ENCODE data around the gene FASN.
"Not testable (repeated sequence)": the region's sequence is repeated elsewhere in the genome, so short reads cannot be mapped to it uniquely, and the experiment has no call there.

FASN gene

DNA sequence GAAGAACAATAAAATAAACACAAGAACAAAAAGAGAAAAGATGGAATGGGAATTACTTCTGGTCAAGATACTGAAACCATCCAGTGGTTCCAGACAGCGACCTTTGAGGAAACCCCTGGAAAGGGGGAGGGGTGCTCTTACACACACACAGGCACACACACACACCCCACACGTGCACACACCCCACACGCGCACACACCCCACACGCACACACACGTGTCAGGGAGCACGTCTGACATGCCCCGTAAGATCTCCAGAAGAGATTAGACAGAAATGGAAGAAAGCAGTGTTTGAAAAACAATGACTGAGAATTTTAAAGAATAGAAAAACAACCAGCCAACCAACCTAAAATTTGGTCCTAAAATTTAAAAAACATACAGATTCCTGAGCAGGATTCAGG lies 45.3 kb upstream of the FASN start:
- WGBS: 87% methylated on average over 3 of the region's 8 CpGs
- no peak overlapping the region for H2AFZ ChIP-seq (ENCODE audit: low read depth, low read length)

DNA sequence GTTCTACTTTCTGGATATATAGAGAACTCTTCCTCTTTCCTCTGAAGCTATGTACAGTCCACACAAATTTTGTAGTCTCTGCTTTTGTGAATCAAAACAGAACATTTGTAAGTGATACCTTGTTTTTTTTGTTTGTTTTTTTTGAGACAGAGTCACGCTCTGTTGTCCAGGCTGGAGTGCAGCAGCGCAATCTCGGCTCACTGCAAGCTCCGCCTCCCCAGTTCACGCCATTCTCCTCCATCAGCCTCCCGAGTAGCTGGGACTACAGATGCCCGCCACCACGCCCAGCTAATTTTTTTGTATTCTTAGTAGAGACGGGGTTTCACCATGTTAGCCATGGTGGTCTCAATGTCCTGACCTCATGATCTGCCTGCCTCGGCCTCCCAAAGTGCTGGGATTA lies 41.9 kb upstream of the FASN start:
- not testable (repeated sequence) for H2BK120ac ChIP-seq (ENCODE audit: low read depth, low read length); H2BK5ac ChIP-seq (ENCODE audit: low read depth, low read length, poor library complexity, severe bottlenecking); H3K14ac ChIP-seq (ENCODE audit: low read length in 2 of 2); H3K27ac ChIP-seq (ENCODE audit: low read length, poor library complexity, severe bottlenecking); H3K4me3 ChIP-seq (ENCODE audit: insufficient read depth in 1 of 2, low read depth in 1 of 2, low read length in 2 of 2); H3K9ac ChIP-seq (ENCODE audit: low read length); H3K4me1 ChIP-seq (ENCODE audit: control insufficient read depth, insufficient read depth, low read depth, low read length); H4K8ac ChIP-seq (ENCODE audit: low read length); H3K23ac ChIP-seq (ENCODE audit: low read length in 2 of 2); H2BK12ac ChIP-seq (ENCODE audit: low read length in 2 of 2); H3K4me2 ChIP-seq (ENCODE audit: low read length, poor library complexity, severe bottlenecking); H2BK15ac ChIP-seq (ENCODE audit: low read depth, poor library complexity, severe bottlenecking); H3K27me3 ChIP-seq (ENCODE audit: control insufficient read depth in 1 of 2, insufficient read depth in 1 of 2, low read length in 2 of 2); H3K18ac ChIP-seq (ENCODE audit: low read depth in 1 of 2, low read length in 2 of 2); H2AK5ac ChIP-seq (ENCODE audit: low read length, severe bottlenecking); H3K36me3 ChIP-seq (ENCODE audit: control insufficient read depth in 1 of 2, insufficient read depth in 2 of 2, low read depth in 1 of 2, low read length in 2 of 2); H3K4ac ChIP-seq (ENCODE audit: low read depth in 1 of 2, low read length in 2 of 2); H3K79me1 ChIP-seq (replicated peaks; ENCODE audit: low read length, poor library complexity, severe bottlenecking); DNase-seq; H3K9me3 ChIP-seq (ENCODE audit: control insufficient read depth, low read length); H4K91ac ChIP-seq (ENCODE audit: low read length)
- H2AFZ ChIP-seq (ENCODE audit: low read depth, low read length): peak overlapping the region; percentile 14
- 97% methylated on average over 10 of the region's 10 CpGs for WGBS

More for the DNA sequence above, 45.3 kb upstream of the FASN start:
- Histone ChIP-seq H3K4ac (ENCODE audit: low read depth in 1 of 2, low read length in 2 of 2) (no peak overlapping the region), H2BK5ac (ENCODE audit: low read depth, low read length, poor library complexity, severe bottlenecking) (no peak overlapping the region), H3K27ac (ENCODE audit: low read length, poor library complexity, severe bottlenecking) (no peak overlapping the region), H3K4me3 (ENCODE audit: insufficient read depth in 1 of 2, low read depth in 1 of 2, low read length in 2 of 2) (no peak overlapping the region), H3K36me3 (ENCODE audit: control insufficient read depth in 1 of 2, insufficient read depth in 2 of 2, low read depth in 1 of 2, low read length in 2 of 2) (peaks cover 5 to 12% of the 10 kb centered on the region in 2 experiments), H3K23ac (ENCODE audit: low read length in 2 of 2) (peak overlapping the region in 1 of 2 experiments; percentile 72), H3K27me3 (ENCODE audit: control insufficient read depth in 1 of 2, insufficient read depth in 1 of 2, low read length in 2 of 2) (no peaks in the 10 kb centered on the region), H3K9me3 (ENCODE audit: control insufficient read depth, low read length) (no peaks in the 10 kb centered on the region), H4K91ac (ENCODE audit: low read length) (no peak overlapping the region), H3K9ac (ENCODE audit: low read length) (no peak overlapping the region), H3K14ac (ENCODE audit: low read length in 2 of 2) (no peak overlapping the region), H2BK15ac (ENCODE audit: low read depth, poor library complexity, severe bottlenecking) (no peak overlapping the region), H3K4me2 (ENCODE audit: low read length, poor library complexity, severe bottlenecking) (no peak overlapping the region), H3K4me1 (ENCODE audit: control insufficient read depth, insufficient read depth, low read depth, low read length) (peaks cover 2% of the 10 kb centered on the region), H3K79me1 (replicated peaks; ENCODE audit: low read length, poor library complexity, severe bottlenecking) (peaks cover 6% of the 10 kb centered on the region), H2BK12ac (ENCODE audit: low read length in 2 of 2) (no peak overlapping the region), H3K18ac (ENCODE audit: low read depth in 1 of 2, low read length in 2 of 2) (no peak overlapping the region), H2AK5ac (ENCODE audit: low read length, severe bottlenecking) (no peak overlapping the region), H4K8ac (ENCODE audit: low read length) (no peak overlapping the region), H2BK120ac (ENCODE audit: low read depth, low read length) (no peak overlapping the region)
- no peak for DNase-seq

DNA sequence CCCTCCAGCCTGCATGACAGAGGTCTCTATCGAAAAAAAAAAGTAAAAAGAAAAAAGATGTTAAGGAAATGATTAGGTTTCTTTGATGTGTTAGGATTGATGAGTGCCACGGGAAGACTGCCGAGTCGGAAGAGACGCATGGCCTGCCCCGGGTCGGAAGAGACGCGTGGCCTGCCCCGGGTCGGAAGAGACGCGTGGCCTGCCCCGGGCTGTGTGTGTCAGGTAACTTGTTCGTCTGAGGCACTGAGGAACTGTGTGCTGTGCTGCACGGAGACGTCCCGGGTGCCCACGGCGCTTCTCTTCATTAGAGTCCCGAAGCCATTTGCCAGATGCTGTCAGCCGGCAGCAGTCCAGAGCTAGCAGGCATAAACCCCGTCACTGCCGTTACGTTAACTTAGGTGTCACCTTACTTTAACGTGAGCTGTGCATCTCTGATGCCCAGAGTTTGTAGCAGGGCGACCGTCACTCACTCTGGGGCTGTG lies 40.5 kb upstream of the FASN start:
- Histone ChIP-seq H2AK5ac (ENCODE audit: low read length, severe bottlenecking) (no peak overlapping the region), H3K9ac (ENCODE audit: low read length) (no peak overlapping the region), H3K14ac (ENCODE audit: low read length in 2 of 2) (no peak overlapping the region), H3K23ac (ENCODE audit: low read length in 2 of 2) (no peak overlapping the region), H2BK12ac (ENCODE audit: low read length in 2 of 2) (no peak overlapping the region), H2BK120ac (ENCODE audit: low read depth, low read length) (no peak overlapping the region), H2BK5ac (ENCODE audit: low read depth, low read length, poor library complexity, severe bottlenecking) (no peak overlapping the region), H4K8ac (ENCODE audit: low read length) (no peak overlapping the region), H3K4me2 (ENCODE audit: low read length, poor library complexity, severe bottlenecking) (no peak overlapping the region), H4K91ac (ENCODE audit: low read length) (no peak overlapping the region), H3K4me1 (ENCODE audit: control insufficient read depth, insufficient read depth, low read depth, low read length) (peaks cover 6% of the 10 kb centered on the region), H3K4ac (ENCODE audit: low read depth in 1 of 2, low read length in 2 of 2) (no peak overlapping the region), H3K27ac (ENCODE audit: low read length, poor library complexity, severe bottlenecking) (no peak overlapping the region), H3K9me3 (ENCODE audit: control insufficient read depth, low read length) (no peaks in the 10 kb centered on the region), H3K27me3 (ENCODE audit: control insufficient read depth in 1 of 2, insufficient read depth in 1 of 2, low read length in 2 of 2) (no peaks in the 10 kb centered on the region), H2BK15ac (ENCODE audit: low read depth, poor library complexity, severe bottlenecking) (no peak overlapping the region), H3K36me3 (ENCODE audit: control insufficient read depth in 1 of 2, insufficient read depth in 2 of 2, low read depth in 1 of 2, low read length in 2 of 2) (peaks cover 0 to 7% of the 10 kb centered on the region in 2 experiments), H3K18ac (ENCODE audit: low read depth in 1 of 2, low read length in 2 of 2) (no peak overlapping the region), H3K79me1 (replicated peaks; ENCODE audit: low read length, poor library complexity, severe bottlenecking) (peaks cover 4% of the 10 kb centered on the region), H2AFZ (ENCODE audit: low read depth, low read length) (no peak overlapping the region), H3K4me3 (ENCODE audit: insufficient read depth in 1 of 2, low read depth in 1 of 2, low read length in 2 of 2) (no peak overlapping the region)
- 97% methylated on average over 28 of the region's 28 CpGs for WGBS
- no peak for DNase-seq

DNA sequence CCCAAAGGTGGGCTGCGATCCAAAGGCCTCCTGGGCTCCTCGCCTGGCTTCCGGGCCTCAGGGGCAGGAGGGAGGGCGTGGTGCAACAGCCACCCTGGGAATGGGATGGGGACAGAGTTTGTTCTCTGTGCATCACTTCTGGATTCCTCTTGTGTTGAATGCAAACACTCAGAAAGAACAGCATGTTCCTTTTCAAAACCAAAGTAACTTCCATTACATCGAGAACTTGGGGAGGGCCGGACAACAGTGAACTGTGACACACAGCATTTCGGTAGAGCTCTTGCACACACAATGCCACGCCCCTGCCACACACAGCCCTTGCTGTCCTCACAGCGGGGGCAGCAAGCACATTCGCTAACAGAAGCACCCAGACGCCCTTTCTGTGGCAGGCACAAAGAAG lies 36.1 kb upstream of the FASN start:
- Histone ChIP-seq H3K36me3 (ENCODE audit: control insufficient read depth in 1 of 2, insufficient read depth in 2 of 2, low read depth in 1 of 2, low read length in 2 of 2) (peaks cover 0 to 7% of the 10 kb centered on the region in 2 experiments), H3K23ac (ENCODE audit: low read length in 2 of 2) (peak overlapping the region in 1 of 2 experiments; percentile 10), H2BK120ac (ENCODE audit: low read depth, low read length) (no peak overlapping the region), H4K91ac (ENCODE audit: low read length) (peak overlapping the region; percentile 87), H2BK15ac (ENCODE audit: low read depth, poor library complexity, severe bottlenecking) (peak overlapping the region; percentile 44), H2AK5ac (ENCODE audit: low read length, severe bottlenecking) (peak overlapping the region; percentile 90), H3K9me3 (ENCODE audit: control insufficient read depth, low read length) (no peaks in the 10 kb centered on the region), H4K8ac (ENCODE audit: low read length) (peak overlapping the region; percentile 87), H3K27ac (ENCODE audit: low read length, poor library complexity, severe bottlenecking) (no peak overlapping the region), H3K9ac (ENCODE audit: low read length) (peak overlapping the region; percentile 74), H2AFZ (ENCODE audit: low read depth, low read length) (no peak overlapping the region), H3K27me3 (ENCODE audit: control insufficient read depth in 1 of 2, insufficient read depth in 1 of 2, low read length in 2 of 2) (no peaks in the 10 kb centered on the region), H3K4ac (ENCODE audit: low read depth in 1 of 2, low read length in 2 of 2) (peak overlapping the region in 1 of 2 experiments; percentile 54), H3K4me1 (ENCODE audit: control insufficient read depth, insufficient read depth, low read depth, low read length) (peaks cover 8% of the 10 kb centered on the region), H3K4me3 (ENCODE audit: insufficient read depth in 1 of 2, low read depth in 1 of 2, low read length in 2 of 2) (no peak overlapping the region), H3K4me2 (ENCODE audit: low read length, poor library complexity, severe bottlenecking) (no peak overlapping the region), H3K18ac (ENCODE audit: low read depth in 1 of 2, low read length in 2 of 2) (peak overlapping the region in 1 of 2 experiments; percentile 96), H3K14ac (ENCODE audit: low read length in 2 of 2) (peak overlapping the region in 1 of 2 experiments; percentile 94), H3K79me1 (replicated peaks; ENCODE audit: low read length, poor library complexity, severe bottlenecking) (peaks cover 1% of the 10 kb centered on the region), H2BK12ac (ENCODE audit: low read length in 2 of 2) (peak overlapping the region in 1 of 2 experiments; percentile 92), H2BK5ac (ENCODE audit: low read depth, low read length, poor library complexity, severe bottlenecking) (no peak overlapping the region)
- 87% methylated on average over 11 of the region's 11 CpGs for WGBS
- DNase-seq: peak; percentile 76

Data from mesenchymal stem cell (in vitro differentiated cells and primary cell).